D721Med (cell line): ENCODE results near the gene DNAJC8.

Experiments
- DNase-seq: peaks from one replicate; pipeline ENCODE4 v3.0.0; 2011; ENCODE audit warnings: low spot score; ENCODE audit not compliant: insufficient read length
- FAIRE-seq: peaks from 2 replicates; lab custom pipeline; 2011; peaks lifted over from hg19 to GRCh38; lab: Jason Lieb, UNC
- CTCF ChIP-seq: IDR thresholded peaks from 2 replicates; pipeline ENCODE4 v1.5.1; 2012; ENCODE audit warnings: mild to moderate bottlenecking, control low read depth; ENCODE audit not compliant: insufficient read depth; ENCODE audit errors: missing control alignments

The DNAJC8 gene

GRCh38 chr1:28260803-28261174, 28.0 kb upstream of the DNAJC8 start:
- no peak for TF ChIP-seq CTCF
- DNase-seq (no peak), FAIRE-seq (no peak)

- FAIRE-seq: no peak
These were observed 27.3 kb upstream of the DNAJC8 start for GRCh38 chr1:28259934-28260802.

GRCh38 chr1:28259252-28259933, 26.6 kb upstream of the DNAJC8 start, which contains the start of gene SESN2:
Gene SESN2, plus strand, starts transcription at chr1:28259518. Its CDS starts 330 bp downstream, at chr1:28259848.
- TF ChIP-seq CTCF: no peak
- DNase-seq (peak; percentile 74), FAIRE-seq (no peak)

More at GRCh38 chr1:28259934-28260802, 27.3 kb upstream of the DNAJC8 start:
- no peak for DNase-seq
- TF ChIP-seq CTCF: no peak

GRCh38 chr1:28258628-28259251, 25.9 kb upstream of the DNAJC8 start:
- no peak for TF ChIP-seq CTCF
- FAIRE-seq: no peak
- DNase-seq: no peak

- FAIRE-seq (no peak), DNase-seq (no peak)
- no peak for TF ChIP-seq CTCF
These were observed 24.9 kb upstream of the DNAJC8 start for GRCh38 chr1:28257736-28258135.

- no peak for FAIRE-seq
- DNase-seq: no peak
- no peak for TF ChIP-seq CTCF
These were observed 23.5 kb upstream of the DNAJC8 start for GRCh38 chr1:28256197-28256827.
